ENCODE measurements around the gene LRRC27. TPM values are rescaled to one million over a fixed set of nuclear protein-coding genes. Genes with fewer than 3 reads are reported as not detected.

The LRRC27 gene
- total and polyA plus RNA-seq, 8 donors = 11.7 to 35.1 (median 28.3) TPM

DNA sequence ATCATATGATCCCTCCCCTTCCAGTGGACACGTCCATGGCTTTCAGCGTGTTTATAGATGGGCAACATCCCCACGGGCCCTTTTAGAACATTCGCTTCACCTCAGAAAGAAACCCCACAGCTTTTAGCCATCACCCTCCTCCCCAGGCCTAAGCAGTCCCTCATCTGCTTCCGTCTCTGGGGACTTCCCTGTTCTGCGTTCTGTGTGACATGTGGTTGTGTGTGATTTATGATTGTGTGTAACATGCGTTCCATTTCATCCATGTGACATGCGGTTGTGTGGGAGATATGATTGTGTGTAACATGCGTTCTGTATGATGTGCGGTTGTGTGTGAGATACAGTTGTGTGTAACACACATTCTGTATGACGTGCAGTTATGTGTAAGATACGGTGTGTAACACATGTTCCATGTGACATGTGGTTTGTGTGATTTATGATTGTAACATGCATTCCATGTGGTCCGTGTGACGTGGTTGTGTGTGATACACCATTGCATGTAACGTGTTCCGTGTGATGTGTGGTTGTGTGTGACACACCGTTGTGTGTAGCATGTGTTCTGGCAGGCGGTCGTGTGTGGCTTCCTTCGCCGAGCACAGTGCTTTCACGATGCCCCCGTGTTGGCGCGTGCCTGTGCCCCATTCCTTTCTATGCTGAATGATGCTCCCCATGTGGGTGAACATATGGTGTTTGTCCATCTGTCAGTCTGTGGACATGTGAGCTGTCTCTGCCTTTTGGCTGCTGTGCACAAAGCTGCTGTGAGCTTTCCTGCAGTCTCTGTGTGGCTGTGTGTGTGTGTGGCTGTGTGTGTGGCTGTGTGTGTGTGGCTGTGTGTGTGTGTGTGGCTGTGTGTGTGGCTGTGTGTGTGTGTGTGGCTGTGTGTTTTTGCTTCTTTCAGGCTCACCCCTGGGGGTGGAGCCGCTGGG lies 91.2 kb downstream of the LRRC27 start:
- ATAC-seq = no peak
- intact Hi-C loops (cut with DNase I) = no loop called here
- Histone ChIP-seq H3K27me3 (no peaks in the 10 kb centered on the region), H3K4me3 (no peak overlapping the region), H3K9me3 (no peaks in the 10 kb centered on the region), H3K4me1 (peaks cover 35 to 53% of the 10 kb centered on the region in 2 donors), H3K36me3 (no peaks in the 10 kb centered on the region), H3K27ac (peak overlapping the region in 1 of 2 donors; percentile 96)
- peak in 1 of 4 donors; percentile 27 for DNase-seq
- TF ChIP-seq, protein P1, sequence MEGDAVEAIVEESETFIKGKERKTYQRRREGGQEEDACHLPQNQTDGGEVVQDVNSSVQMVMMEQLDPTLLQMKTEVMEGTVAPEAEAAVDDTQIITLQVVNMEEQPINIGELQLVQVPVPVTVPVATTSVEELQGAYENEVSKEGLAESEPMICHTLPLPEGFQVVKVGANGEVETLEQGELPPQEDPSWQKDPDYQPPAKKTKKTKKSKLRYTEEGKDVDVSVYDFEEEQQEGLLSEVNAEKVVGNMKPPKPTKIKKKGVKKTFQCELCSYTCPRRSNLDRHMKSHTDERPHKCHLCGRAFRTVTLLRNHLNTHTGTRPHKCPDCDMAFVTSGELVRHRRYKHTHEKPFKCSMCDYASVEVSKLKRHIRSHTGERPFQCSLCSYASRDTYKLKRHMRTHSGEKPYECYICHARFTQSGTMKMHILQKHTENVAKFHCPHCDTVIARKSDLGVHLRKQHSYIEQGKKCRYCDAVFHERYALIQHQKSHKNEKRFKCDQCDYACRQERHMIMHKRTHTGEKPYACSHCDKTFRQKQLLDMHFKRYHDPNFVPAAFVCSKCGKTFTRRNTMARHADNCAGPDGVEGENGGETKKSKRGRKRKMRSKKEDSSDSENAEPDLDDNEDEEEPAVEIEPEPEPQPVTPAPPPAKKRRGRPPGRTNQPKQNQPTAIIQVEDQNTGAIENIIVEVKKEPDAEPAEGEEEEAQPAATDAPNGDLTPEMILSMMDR (IDR thresholded peaks at IDR 0.05) = no peak

DNA sequence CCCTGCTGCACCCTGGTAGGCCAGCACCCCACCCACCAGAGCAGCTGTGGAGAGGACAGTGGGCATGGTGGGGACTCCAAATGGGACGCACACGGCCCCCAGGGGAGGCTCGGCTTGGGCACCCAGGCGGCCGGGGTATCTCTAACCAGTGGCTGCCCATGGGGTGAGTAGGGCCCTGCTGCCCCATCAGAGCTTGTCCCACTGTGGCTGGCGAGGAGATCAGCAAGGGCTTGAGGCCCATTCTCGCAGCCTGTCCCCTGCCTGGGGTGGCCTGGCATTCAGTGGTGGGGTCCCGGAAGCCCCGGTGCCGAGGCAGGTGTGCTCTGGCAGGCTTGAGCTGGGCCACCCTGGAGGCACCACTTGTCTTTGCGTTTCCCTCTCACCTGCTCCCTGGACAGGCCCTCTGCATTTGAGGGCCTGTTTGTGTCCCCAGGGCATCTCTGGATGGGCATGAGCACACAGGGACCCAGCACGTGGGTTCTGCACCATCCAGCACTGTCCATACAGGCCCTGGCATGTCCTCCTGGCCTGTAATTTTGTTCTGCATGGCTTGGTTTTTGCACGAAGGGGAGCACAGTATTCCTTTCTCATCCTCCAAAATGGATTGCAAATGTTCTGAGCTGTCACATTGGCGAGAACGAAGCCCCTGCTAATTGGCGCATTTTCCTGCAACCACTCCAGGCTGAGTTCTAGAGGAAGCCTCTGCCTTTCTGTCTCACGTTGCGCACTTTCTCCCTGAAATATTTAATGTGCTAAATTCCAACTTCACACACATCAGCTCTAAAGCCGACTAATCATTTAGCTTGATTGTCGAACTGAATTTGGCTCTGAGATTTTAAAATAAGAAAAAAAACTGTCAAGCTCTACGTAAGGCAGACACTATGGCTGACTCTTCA lies 92.2 kb downstream of the LRRC27 start:
- no peak overlapping the region for H3K27ac ChIP-seq
- H3K9me3 ChIP-seq = no peaks in the 10 kb centered on the region
- intact Hi-C loops (cut with DNase I) = no loop called here
- TF ChIP-seq, protein P1 (IDR thresholded peaks at IDR 0.05) = no peak
- ATAC-seq (no peak), DNase-seq (peak in 1 of 4 donors; percentile 54)
- H3K4me3 ChIP-seq = no peak overlapping the region
- peaks cover 25 to 42% of the 10 kb centered on the region in 2 donors for H3K4me1 ChIP-seq
- no peaks in the 10 kb centered on the region for H3K27me3 ChIP-seq
- no peaks in the 10 kb centered on the region for H3K36me3 ChIP-seq

DNA sequence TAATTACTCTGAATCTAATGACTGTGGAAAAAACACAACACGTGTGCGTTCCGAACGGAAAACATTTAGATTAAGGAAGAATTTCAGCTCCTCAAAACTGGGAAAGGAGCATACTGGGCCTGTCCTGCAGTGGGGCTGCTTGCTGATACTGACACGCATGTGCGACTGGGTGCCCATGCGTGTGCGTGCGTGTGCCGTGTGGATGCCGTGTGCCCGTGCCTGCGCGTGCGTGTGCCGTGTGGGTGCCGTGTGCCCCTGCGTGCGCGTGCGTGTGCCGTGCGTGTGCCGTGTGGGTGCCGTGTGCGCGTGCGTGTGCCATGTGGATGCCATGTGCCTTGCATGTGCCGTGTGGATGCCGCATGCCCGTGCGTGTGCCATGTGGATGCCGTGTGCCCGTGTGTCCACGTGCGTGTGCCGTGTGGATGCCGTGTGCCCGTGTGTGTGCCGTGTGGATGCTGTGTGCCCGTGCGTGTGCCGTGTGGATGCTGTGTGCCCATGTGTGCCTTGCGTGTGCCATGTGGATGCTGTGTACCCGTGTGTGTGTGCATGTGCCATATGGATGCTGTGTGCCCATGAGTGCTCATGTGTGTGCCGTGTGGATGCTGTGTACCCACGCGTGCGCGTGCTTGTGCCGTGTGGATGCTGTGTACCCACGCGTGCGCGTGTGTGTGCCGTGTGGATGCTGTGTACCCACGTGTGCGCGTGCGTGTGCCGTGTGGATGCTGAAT lies 93.2 kb downstream of the LRRC27 start:
- no peaks in the 10 kb centered on the region for H3K9me3 ChIP-seq
- no peak overlapping the region for H3K4me3 ChIP-seq
- peak in 1 of 4 donors; percentile 54 for DNase-seq
- peaks cover 25 to 39% of the 10 kb centered on the region in 2 donors for H3K4me1 ChIP-seq
- ATAC-seq = no peak
- TF ChIP-seq, protein P1 (IDR thresholded peaks at IDR 0.05) = no peak
- intact Hi-C loops (cut with DNase I) = no loop called here
- H3K36me3 ChIP-seq = no peaks in the 10 kb centered on the region
- H3K27ac ChIP-seq = no peak overlapping the region
- no peaks in the 10 kb centered on the region for H3K27me3 ChIP-seq

DNA sequence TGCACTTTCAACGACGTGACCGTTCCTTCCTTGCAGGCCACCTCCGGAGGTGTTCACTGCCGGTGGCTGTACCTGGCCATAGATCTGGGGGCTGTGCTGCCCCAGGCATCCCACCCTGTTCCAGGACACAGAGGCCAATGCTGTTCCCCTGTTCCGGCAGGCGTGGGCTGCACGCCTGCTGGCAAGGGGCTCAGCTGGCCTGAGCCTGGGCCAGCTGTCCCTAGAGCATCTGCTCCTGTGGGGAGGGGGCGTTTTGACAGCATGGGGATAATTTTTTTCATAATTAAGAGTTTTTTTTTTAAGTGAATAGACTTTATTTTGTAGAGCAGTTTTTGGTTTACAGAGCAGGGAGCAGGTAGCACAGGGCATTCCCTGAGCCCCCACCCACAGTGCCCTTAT lies 93.8 kb downstream of the LRRC27 start:
- peaks cover 19 to 33% of the 10 kb centered on the region in 2 donors for H3K4me1 ChIP-seq
- no peak for DNase-seq
- intact Hi-C loops (cut with DNase I) = no loop called here
- no peak overlapping the region for H3K27ac ChIP-seq
- H3K9me3 ChIP-seq = no peaks in the 10 kb centered on the region
- H3K4me3 ChIP-seq = no peak overlapping the region
- no peak for ATAC-seq
- H3K27me3 ChIP-seq = no peaks in the 10 kb centered on the region
- H3K36me3 ChIP-seq = no peaks in the 10 kb centered on the region
- TF ChIP-seq, protein P1 (IDR thresholded peaks at IDR 0.05) = no peak

Measured in left lung (tissue), 10 donors.